Measurements from ENCODE around the gene MBTD1.
"Not testable (repeated sequence)": the region's sequence is repeated elsewhere in the genome, so short reads cannot be mapped to it uniquely, and the experiment has no call there.

The MBTD1 gene

GRCh38 chr17:51180486-51180885, 79.4 kb downstream of the MBTD1 start:
- 100% methylated on average over 1 of the region's 5 CpGs for WGBS
- Histone ChIP-seq H3K18ac (ENCODE audit: low read depth in 1 of 2, low read length in 2 of 2) (no peak overlapping the region), H3K27me3 (ENCODE audit: control insufficient read depth in 1 of 2, insufficient read depth in 1 of 2, low read length in 2 of 2) (no peaks in the 10 kb centered on the region), H2BK5ac (ENCODE audit: low read depth, low read length, poor library complexity, severe bottlenecking) (no peak overlapping the region), H4K91ac (ENCODE audit: low read length) (no peak overlapping the region), H3K79me1 (replicated peaks; ENCODE audit: low read length, poor library complexity, severe bottlenecking) (peaks cover 7% of the 10 kb centered on the region), H2BK15ac (ENCODE audit: low read depth, poor library complexity, severe bottlenecking) (no peak overlapping the region), H3K4me2 (ENCODE audit: low read length, poor library complexity, severe bottlenecking) (no peak overlapping the region), H3K14ac (ENCODE audit: low read length in 2 of 2) (no peak overlapping the region), H2AK5ac (ENCODE audit: low read length, severe bottlenecking) (no peak overlapping the region), H3K27ac (ENCODE audit: low read length, poor library complexity, severe bottlenecking) (no peak overlapping the region), H2BK12ac (ENCODE audit: low read length in 2 of 2) (no peak overlapping the region), H3K4me1 (ENCODE audit: control insufficient read depth, insufficient read depth, low read depth, low read length) (no peaks in the 10 kb centered on the region), H4K8ac (ENCODE audit: low read length) (no peak overlapping the region), H2AFZ (ENCODE audit: low read depth, low read length) (no peak overlapping the region), H3K4ac (ENCODE audit: low read depth in 1 of 2, low read length in 2 of 2) (no peak overlapping the region), H2BK120ac (ENCODE audit: low read depth, low read length) (no peak overlapping the region), H3K9me3 (ENCODE audit: control insufficient read depth, low read length) (no peaks in the 10 kb centered on the region), H3K9ac (ENCODE audit: low read length) (no peak overlapping the region), H3K23ac (ENCODE audit: low read length in 2 of 2) (no peak overlapping the region), H3K4me3 (ENCODE audit: insufficient read depth in 1 of 2, low read depth in 1 of 2, low read length in 2 of 2) (no peak overlapping the region), H3K36me3 (ENCODE audit: control insufficient read depth in 1 of 2, insufficient read depth in 2 of 2, low read depth in 1 of 2, low read length in 2 of 2) (peaks cover 14 to 50% of the 10 kb centered on the region in 2 experiments)
- DNase-seq, result no peak

DNA sequence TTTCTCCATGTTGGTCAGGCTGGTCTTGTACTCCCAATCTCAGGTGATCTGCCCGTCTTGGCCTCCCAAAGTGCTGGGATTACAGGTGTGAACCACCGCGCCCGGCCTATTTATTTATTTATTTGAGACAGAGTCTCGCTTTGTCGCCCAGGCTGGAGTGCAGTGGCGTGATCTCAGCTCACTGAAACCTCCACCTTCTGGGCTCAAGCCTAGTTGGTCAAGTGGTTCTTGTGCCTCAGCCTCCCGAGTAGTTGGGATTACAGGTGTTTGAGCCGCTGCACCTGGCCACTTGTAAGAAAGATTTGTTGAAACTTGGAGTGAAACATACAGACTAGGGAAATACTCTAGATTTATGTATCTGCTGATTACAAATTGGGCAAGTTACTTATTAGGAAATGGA, 87.8 kb downstream of the MBTD1 start:
- not testable (repeated sequence) for H3K9ac ChIP-seq (ENCODE audit: low read length); H3K4me2 ChIP-seq (ENCODE audit: low read length, poor library complexity, severe bottlenecking); H3K18ac ChIP-seq (ENCODE audit: low read depth in 1 of 2, low read length in 2 of 2); H3K4me3 ChIP-seq (ENCODE audit: insufficient read depth in 1 of 2, low read depth in 1 of 2, low read length in 2 of 2); H2BK120ac ChIP-seq (ENCODE audit: low read depth, low read length); H2BK15ac ChIP-seq (ENCODE audit: low read depth, poor library complexity, severe bottlenecking); H3K14ac ChIP-seq (ENCODE audit: low read length in 2 of 2); H3K9me3 ChIP-seq (ENCODE audit: control insufficient read depth, low read length); H3K4me1 ChIP-seq (ENCODE audit: control insufficient read depth, insufficient read depth, low read depth, low read length); H2AK5ac ChIP-seq (ENCODE audit: low read length, severe bottlenecking); H3K27ac ChIP-seq (ENCODE audit: low read length, poor library complexity, severe bottlenecking); H4K91ac ChIP-seq (ENCODE audit: low read length); H3K4ac ChIP-seq (ENCODE audit: low read depth in 1 of 2, low read length in 2 of 2); DNase-seq; H4K8ac ChIP-seq (ENCODE audit: low read length); H3K23ac ChIP-seq (ENCODE audit: low read length in 2 of 2); H3K27me3 ChIP-seq (ENCODE audit: control insufficient read depth in 1 of 2, insufficient read depth in 1 of 2, low read length in 2 of 2); H2BK5ac ChIP-seq (ENCODE audit: low read depth, low read length, poor library complexity, severe bottlenecking); H2BK12ac ChIP-seq (ENCODE audit: low read length in 2 of 2); H2AFZ ChIP-seq (ENCODE audit: low read depth, low read length)
- Histone ChIP-seq H3K36me3 (ENCODE audit: control insufficient read depth in 1 of 2, insufficient read depth in 2 of 2, low read depth in 1 of 2, low read length in 2 of 2) (peaks cover 38 to 69% of the 10 kb centered on the region in 2 experiments), H3K79me1 (replicated peaks; ENCODE audit: low read length, poor library complexity, severe bottlenecking) (peaks cover 18% of the 10 kb centered on the region)
- WGBS, result 88% methylated on average over 9 of the region's 9 CpGs

GRCh38 chr17:51170736-51171135, 89.1 kb downstream of the MBTD1 start:
- 100% methylated on average over 1 of the region's 2 CpGs for WGBS
- DNase-seq, result no peak
- no peaks in the 10 kb centered on the region for H3K9me3 ChIP-seq (ENCODE audit: control insufficient read depth, low read length)

DNA sequence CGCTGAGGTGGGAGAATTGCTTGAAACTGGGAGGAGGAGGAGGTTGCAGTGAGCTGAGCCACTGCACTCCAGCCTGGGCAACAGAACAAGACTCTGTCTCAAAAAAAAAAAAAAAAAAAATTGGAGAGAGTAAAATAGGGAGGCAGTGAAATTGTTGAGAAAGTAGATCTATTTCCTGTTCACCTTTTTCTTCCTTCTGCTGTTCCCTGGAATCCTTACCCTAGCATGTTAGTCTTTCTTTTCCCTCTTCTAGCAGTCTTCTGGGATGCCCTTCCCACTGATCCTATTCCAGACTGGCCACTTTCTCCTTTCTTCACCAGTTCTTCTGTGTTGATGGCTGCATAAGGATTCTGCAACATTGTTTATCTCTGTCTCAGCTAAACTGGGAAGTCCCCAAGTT, 90.5 kb downstream of the MBTD1 start:
- 100% methylated on average over 1 of the region's 1 CpG for WGBS
- H3K9ac ChIP-seq (ENCODE audit: low read length), result no peak overlapping the region
- no peak overlapping the region for H3K14ac ChIP-seq (ENCODE audit: low read length in 2 of 2)
- peak; percentile 49 for DNase-seq
- no peak overlapping the region for H3K18ac ChIP-seq (ENCODE audit: low read depth in 1 of 2, low read length in 2 of 2)
- peaks cover 21% of the 10 kb centered on the region for H3K79me1 ChIP-seq (replicated peaks; ENCODE audit: low read length, poor library complexity, severe bottlenecking)
- H2AFZ ChIP-seq (ENCODE audit: low read depth, low read length), result no peak overlapping the region
- H2BK120ac ChIP-seq (ENCODE audit: low read depth, low read length), result no peak overlapping the region
- H4K91ac ChIP-seq (ENCODE audit: low read length), result no peak overlapping the region
- no peak overlapping the region for H3K27ac ChIP-seq (ENCODE audit: low read length, poor library complexity, severe bottlenecking)
- no peak overlapping the region for H2BK15ac ChIP-seq (ENCODE audit: low read depth, poor library complexity, severe bottlenecking)
- H3K27me3 ChIP-seq (ENCODE audit: control insufficient read depth in 1 of 2, insufficient read depth in 1 of 2, low read length in 2 of 2), result no peaks in the 10 kb centered on the region
- no peak overlapping the region for H4K8ac ChIP-seq (ENCODE audit: low read length)
- H3K36me3 ChIP-seq (ENCODE audit: control insufficient read depth in 1 of 2, insufficient read depth in 2 of 2, low read depth in 1 of 2, low read length in 2 of 2), result peaks cover 31 to 60% of the 10 kb centered on the region in 2 experiments
- no peak overlapping the region for H3K4me3 ChIP-seq (ENCODE audit: insufficient read depth in 1 of 2, low read depth in 1 of 2, low read length in 2 of 2)
- H3K9me3 ChIP-seq (ENCODE audit: control insufficient read depth, low read length), result no peaks in the 10 kb centered on the region
- H3K4me2 ChIP-seq (ENCODE audit: low read length, poor library complexity, severe bottlenecking), result no peak overlapping the region
- H3K23ac ChIP-seq (ENCODE audit: low read length in 2 of 2), result no peak overlapping the region
- peaks cover 14% of the 10 kb centered on the region for H3K4me1 ChIP-seq (ENCODE audit: control insufficient read depth, insufficient read depth, low read depth, low read length)
- no peak overlapping the region for H2BK12ac ChIP-seq (ENCODE audit: low read length in 2 of 2)
- H2BK5ac ChIP-seq (ENCODE audit: low read depth, low read length, poor library complexity, severe bottlenecking), result no peak overlapping the region
- H3K4ac ChIP-seq (ENCODE audit: low read depth in 1 of 2, low read length in 2 of 2), result no peak overlapping the region
- no peak overlapping the region for H2AK5ac ChIP-seq (ENCODE audit: low read length, severe bottlenecking)

More at GRCh38 chr17:51170736-51171135, 89.1 kb downstream of the MBTD1 start:
- Histone ChIP-seq H3K23ac (ENCODE audit: low read length in 2 of 2) (no peak overlapping the region), H3K4me3 (ENCODE audit: insufficient read depth in 1 of 2, low read depth in 1 of 2, low read length in 2 of 2) (no peak overlapping the region), H3K14ac (ENCODE audit: low read length in 2 of 2) (no peak overlapping the region), H2BK120ac (ENCODE audit: low read depth, low read length) (no peak overlapping the region), H4K8ac (ENCODE audit: low read length) (no peak overlapping the region), H2BK12ac (ENCODE audit: low read length in 2 of 2) (no peak overlapping the region), H3K4ac (ENCODE audit: low read depth in 1 of 2, low read length in 2 of 2) (no peak overlapping the region), H3K36me3 (ENCODE audit: control insufficient read depth in 1 of 2, insufficient read depth in 2 of 2, low read depth in 1 of 2, low read length in 2 of 2) (peaks cover 38 to 68% of the 10 kb centered on the region in 2 experiments), H3K27ac (ENCODE audit: low read length, poor library complexity, severe bottlenecking) (no peak overlapping the region), H2AK5ac (ENCODE audit: low read length, severe bottlenecking) (no peak overlapping the region), H2BK5ac (ENCODE audit: low read depth, low read length, poor library complexity, severe bottlenecking) (no peak overlapping the region), H3K4me1 (ENCODE audit: control insufficient read depth, insufficient read depth, low read depth, low read length) (peaks cover 8% of the 10 kb centered on the region), H3K27me3 (ENCODE audit: control insufficient read depth in 1 of 2, insufficient read depth in 1 of 2, low read length in 2 of 2) (no peaks in the 10 kb centered on the region), H3K18ac (ENCODE audit: low read depth in 1 of 2, low read length in 2 of 2) (no peak overlapping the region), H2AFZ (ENCODE audit: low read depth, low read length) (no peak overlapping the region), H3K79me1 (replicated peaks; ENCODE audit: low read length, poor library complexity, severe bottlenecking) (peaks cover 17% of the 10 kb centered on the region), H2BK15ac (ENCODE audit: low read depth, poor library complexity, severe bottlenecking) (no peak overlapping the region), H3K4me2 (ENCODE audit: low read length, poor library complexity, severe bottlenecking) (no peak overlapping the region), H4K91ac (ENCODE audit: low read length) (no peak overlapping the region), H3K9ac (ENCODE audit: low read length) (no peak overlapping the region)

Data from mesenchymal stem cell (in vitro differentiated cells and primary cell).